Measurements from ENCODE around the gene NUP210L. TPM values are rescaled to one million over a fixed set of nuclear protein-coding genes. Genes with fewer than 3 reads are reported as not detected.

NUP210L gene
- total and polyA plus RNA-seq, 2 experiments from 2014 or later, result 0.11 TPM; not detected in 1

DNA sequence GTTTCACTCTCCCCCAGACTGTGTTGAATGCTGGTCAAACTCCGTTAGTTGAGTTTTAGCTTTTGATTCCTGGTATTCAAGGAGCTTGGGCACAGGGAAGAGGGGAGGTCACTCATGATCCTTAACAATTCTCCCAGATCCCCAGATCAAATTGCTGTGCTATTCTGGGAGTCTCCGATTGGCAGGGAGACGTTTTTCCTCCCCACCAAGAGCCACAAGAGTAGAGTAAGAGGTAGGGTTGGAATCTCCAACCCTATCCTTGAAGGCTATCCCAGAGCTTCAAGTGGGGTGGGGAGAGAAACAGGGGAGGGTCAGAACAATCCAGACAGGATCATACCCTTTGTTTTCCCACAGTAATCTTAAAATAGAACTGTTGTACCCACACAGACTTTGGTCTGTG is 37.6 kb upstream of the NUP210L start:
- 43% methylated on average over 3 of the region's 3 CpGs for WGBS, 2 experiments (ENCODE audit: low coverage in 1 of 2, low lambda C conversion rate in 2 of 2, missing lambda C conversion rate in 2 of 2)
- H3K36me3 ChIP-seq (ENCODE audit: low read depth), result no peaks in the 10 kb centered on the region
- H3K4me2 ChIP-seq (ENCODE audit: unreplicated experiment), result no peak overlapping the region
- no peaks in the 10 kb centered on the region for H3K27me3 ChIP-seq (replicated peaks; ENCODE audit: insufficient read depth)
- H3K9ac ChIP-seq, result no peak overlapping the region
- TF ChIP-seq EZH2phosphoT487 (IDR thresholded peaks at IDR 0.05; ENCODE audit: insufficient read depth, low read depth), result no peak
- no peak for TF ChIP-seq EZH2 (IDR thresholded peaks at IDR 0.05; ENCODE audit: insufficient read depth, poor library complexity, severe bottlenecking)
- no peaks in the 10 kb centered on the region for H3K9me2 ChIP-seq (ENCODE audit: insufficient read depth)
- H3K9me3 ChIP-seq (ENCODE audit: low read depth), result no peaks in the 10 kb centered on the region
- peaks cover 6% of the 10 kb centered on the region; the same call in 1 of the 2 replicates for H3K4me1 ChIP-seq (ENCODE audit: insufficient read depth)
- no peak overlapping the region for H3K27ac ChIP-seq
- H3F3A ChIP-seq (ENCODE audit: insufficient read depth), result no peaks in the 10 kb centered on the region
- H2AFZ ChIP-seq, result no peak overlapping the region
- no peaks in the 10 kb centered on the region for H3K79me2 ChIP-seq (ENCODE audit: insufficient read depth)
- no peak overlapping the region for H3K4me3 ChIP-seq
- H4K20me1 ChIP-seq (ENCODE audit: insufficient read depth), result no peaks in the 10 kb centered on the region
- DNase-seq, result no peak
- in situ Hi-C loops (cut with MboI), result no loop called here

DNA sequence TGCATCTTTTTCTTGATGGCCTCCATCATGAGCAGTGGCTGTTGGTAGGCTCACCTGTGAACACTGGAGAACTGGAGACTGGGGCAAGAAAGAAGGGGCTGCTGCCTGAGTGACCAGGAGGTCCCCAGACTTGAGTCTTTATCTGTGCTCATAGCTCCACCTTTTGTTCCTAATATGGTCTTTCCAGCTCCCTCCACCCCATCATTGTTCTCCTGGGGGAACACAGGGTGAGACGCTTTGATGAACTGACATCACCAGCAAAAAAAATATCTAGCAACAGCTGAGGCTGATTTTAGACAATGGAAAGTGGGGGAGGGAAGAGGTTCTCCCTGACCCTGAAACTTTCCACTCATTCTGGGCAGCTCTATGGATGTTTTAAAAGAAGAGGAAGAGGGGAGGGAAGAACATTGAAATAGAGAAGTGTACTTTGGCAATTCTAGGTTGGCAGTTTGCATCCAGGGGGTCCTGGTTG is 37.2 kb upstream of the NUP210L start, which contains the start of gene TPM3:
Gene TPM3 (minus strand): TSS at position 111 of the 472 bp plus-strand sequence. CDS start 82 bp downstream, at position 29.
- Histone ChIP-seq H3K9me3 (ENCODE audit: low read depth) (no peaks in the 10 kb centered on the region), H3K27me3 (replicated peaks; ENCODE audit: insufficient read depth) (no peaks in the 10 kb centered on the region), H4K20me1 (ENCODE audit: insufficient read depth) (no peaks in the 10 kb centered on the region), H3K9me2 (ENCODE audit: insufficient read depth) (no peaks in the 10 kb centered on the region), H3K4me3 (no peak within 1 kb of the TSS), H3K27ac (no peak within 1 kb of the TSS), H3K79me2 (ENCODE audit: insufficient read depth) (no peaks in the 10 kb centered on the region), H3K36me3 (ENCODE audit: low read depth) (no peaks in the 10 kb centered on the region), H2AFZ (no peak within 1 kb of the TSS), H3K4me2 (ENCODE audit: unreplicated experiment) (no peak within 1 kb of the TSS), H3F3A (ENCODE audit: insufficient read depth) (no peaks in the 10 kb centered on the region), H3K9ac (no peak within 1 kb of the TSS), H3K4me1 (ENCODE audit: insufficient read depth) (peaks cover 6% of the 10 kb centered on the region; the same call in 1 of the 2 replicates)
- DNase-seq, result no peak
- no peak for TF ChIP-seq EZH2phosphoT487 (IDR thresholded peaks at IDR 0.05; ENCODE audit: insufficient read depth, low read depth)
- no peak for TF ChIP-seq EZH2 (IDR thresholded peaks at IDR 0.05; ENCODE audit: insufficient read depth, poor library complexity, severe bottlenecking)
- 0 to 4% methylated on average over 1 of the region's 1 CpG for WGBS, 2 experiments (ENCODE audit: low coverage in 1 of 2, low lambda C conversion rate in 2 of 2, missing lambda C conversion rate in 2 of 2)
- in situ Hi-C loops (cut with MboI), result no loop called here

DNA sequence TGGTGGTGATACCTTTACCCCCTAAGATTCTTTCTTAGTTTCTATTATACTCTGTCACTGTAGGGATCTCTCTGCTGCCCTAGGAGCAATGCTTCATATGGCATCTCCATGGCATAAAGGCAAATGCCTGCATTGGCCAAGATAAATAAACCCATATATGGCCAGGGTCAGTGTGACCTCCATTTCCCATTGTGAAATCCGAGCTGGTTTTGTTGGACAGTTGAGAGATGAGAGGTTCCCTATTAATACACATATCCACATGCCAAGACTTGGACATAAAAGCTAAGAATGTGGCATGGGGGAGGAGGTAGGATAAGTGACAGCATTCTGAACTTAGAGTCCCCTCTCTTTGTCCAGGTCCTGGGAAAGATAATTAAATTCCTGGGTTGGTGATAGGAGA is 35.7 kb upstream of the NUP210L start:
- no peak overlapping the region for H3K9ac ChIP-seq
- no peak for TF ChIP-seq EZH2phosphoT487 (IDR thresholded peaks at IDR 0.05; ENCODE audit: insufficient read depth, low read depth)
- no peak for TF ChIP-seq EZH2 (IDR thresholded peaks at IDR 0.05; ENCODE audit: insufficient read depth, poor library complexity, severe bottlenecking)
- no peak for DNase-seq
- no peaks in the 10 kb centered on the region for H3K36me3 ChIP-seq (ENCODE audit: low read depth)
- no peaks in the 10 kb centered on the region for H3K27me3 ChIP-seq (replicated peaks; ENCODE audit: insufficient read depth)
- no peaks in the 10 kb centered on the region for H3F3A ChIP-seq (ENCODE audit: insufficient read depth)
- no peaks in the 10 kb centered on the region for H4K20me1 ChIP-seq (ENCODE audit: insufficient read depth)
- H3K9me3 ChIP-seq (ENCODE audit: low read depth), result no peaks in the 10 kb centered on the region
- no peaks in the 10 kb centered on the region for H3K79me2 ChIP-seq (ENCODE audit: insufficient read depth)
- 18 to 25% methylated on average over 1 of the region's 1 CpG for WGBS, 2 experiments (ENCODE audit: low coverage in 1 of 2, low lambda C conversion rate in 2 of 2, missing lambda C conversion rate in 2 of 2)
- H3K4me1 ChIP-seq (ENCODE audit: insufficient read depth), result peaks cover 6% of the 10 kb centered on the region; the same call in 1 of the 2 replicates
- H3K9me2 ChIP-seq (ENCODE audit: insufficient read depth), result no peaks in the 10 kb centered on the region
- H2AFZ ChIP-seq, result no peak overlapping the region
- no peak overlapping the region for H3K4me2 ChIP-seq (ENCODE audit: unreplicated experiment)
- no peak overlapping the region for H3K4me3 ChIP-seq
- in situ Hi-C loops (cut with MboI), result no loop called here
- no peak overlapping the region for H3K27ac ChIP-seq

DNA sequence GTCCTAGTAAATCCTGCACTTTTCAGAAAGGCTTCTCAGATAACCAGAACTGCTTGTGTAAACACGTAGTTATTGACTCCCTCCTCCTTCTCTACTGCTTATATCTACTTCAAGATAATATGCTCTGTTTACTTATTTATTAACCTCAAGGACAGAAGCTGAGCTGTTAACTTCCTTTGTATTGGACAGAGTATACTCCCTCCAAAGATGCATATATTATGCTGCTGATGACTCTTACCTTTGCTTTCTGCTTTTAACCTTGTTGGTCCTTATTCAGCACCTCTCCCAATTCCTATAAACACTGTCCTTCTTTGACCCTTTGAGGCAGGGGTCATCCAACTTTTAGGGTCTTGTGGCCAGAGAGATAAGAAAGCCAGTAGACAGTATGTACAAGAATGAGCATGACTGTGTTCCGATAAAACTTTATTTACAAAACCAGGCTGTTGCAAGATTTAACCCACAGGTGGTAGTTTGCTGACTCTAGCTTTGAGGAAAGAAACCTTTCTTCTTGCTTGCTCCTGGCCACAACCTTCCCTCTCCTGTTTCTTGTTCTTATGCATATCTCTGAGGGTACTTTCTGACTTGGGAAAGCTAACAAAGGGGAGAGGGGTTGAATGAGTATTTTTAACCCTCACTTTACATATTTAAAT is 32.1 kb upstream of the NUP210L start:
- no peaks in the 10 kb centered on the region for H3K27me3 ChIP-seq (replicated peaks; ENCODE audit: insufficient read depth)
- H3K27ac ChIP-seq, result no peak overlapping the region
- in situ Hi-C loops (cut with MboI), result no loop called here
- H2AFZ ChIP-seq, result no peak overlapping the region
- H3K9ac ChIP-seq, result no peak overlapping the region
- no peak for TF ChIP-seq EZH2 (IDR thresholded peaks at IDR 0.05; ENCODE audit: insufficient read depth, poor library complexity, severe bottlenecking)
- TF ChIP-seq EZH2phosphoT487 (IDR thresholded peaks at IDR 0.05; ENCODE audit: insufficient read depth, low read depth), result no peak
- DNase-seq, result no peak
- peaks cover 1% of the 10 kb centered on the region; the same call in 1 of the 2 replicates for H4K20me1 ChIP-seq (ENCODE audit: insufficient read depth)
- H3K4me1 ChIP-seq (ENCODE audit: insufficient read depth), result peaks cover 6% of the 10 kb centered on the region; the same call in 1 of the 2 replicates
- no peaks in the 10 kb centered on the region for H3K9me3 ChIP-seq (ENCODE audit: low read depth)
- H3K4me2 ChIP-seq (ENCODE audit: unreplicated experiment), result no peak overlapping the region
- H3F3A ChIP-seq (ENCODE audit: insufficient read depth), result peaks cover 8% of the 10 kb centered on the region
- H3K79me2 ChIP-seq (ENCODE audit: insufficient read depth), result peaks cover 9% of the 10 kb centered on the region
- no peaks in the 10 kb centered on the region for H3K9me2 ChIP-seq (ENCODE audit: insufficient read depth)
- H3K4me3 ChIP-seq, result no peak overlapping the region
- 47 to 50% methylated on average over 2 of the region's 2 CpGs for WGBS, 2 experiments (ENCODE audit: low coverage in 1 of 2, low lambda C conversion rate in 2 of 2, missing lambda C conversion rate in 2 of 2)
- no peaks in the 10 kb centered on the region for H3K36me3 ChIP-seq (ENCODE audit: low read depth)

Data from GM23248 (cell line).